Caco-2 (cell line): ENCODE data around the gene RMI2. TPM values are rescaled to one million over a fixed set of nuclear protein-coding genes. Genes with fewer than 3 reads are reported as not detected.

ENCODE experiments used
- BruUV-seq: library from RNA; stranded (reverse); fragments of 400-500 nt; replicated peaks from 2 replicates; lab custom pipeline; 2021; lab: Mats Ljungman, UMichigan
- CTCF ChIA-PET: fragments of 300-600 bp; sonication (Branson Sonifier 250); formaldehyde crosslinking; loops from one replicate; lab custom pipeline; 2022; ENCODE audit warnings: antibody characterized with exemption; lab: Charles Lee
- POLR2A ChIA-PET: fragments of 300-600 bp; sonication (Branson Sonifier 250); formaldehyde crosslinking; loops from one replicate; lab custom pipeline; 2022; ENCODE audit warnings: antibody characterized with exemption; lab: Charles Lee
- DNase-seq, 2 experiments: peaks; one replicate each; pipeline versions ENCODE4 v3.0.0 to v3.0.0-alpha.2; 2020 to 2022
- H3K27me3 ChIP-seq: replicated peaks from 2 replicates; pipeline ENCODE4 v1.6.0; 2011; ENCODE audit warnings: low read length; ENCODE audit not compliant: control insufficient read depth, insufficient read depth
- H3K36me3 ChIP-seq: 2 replicates; pipeline ENCODE4 v1.5.1; 2011; ENCODE audit warnings: low read length; ENCODE audit not compliant: control insufficient read depth, insufficient read depth
- H3K4me1 ChIP-seq: fragments of 250-450 bp; sonication (Bioruptor Pico); 2 replicates; pipeline ENCODE4 v1.5.1; 2020; ENCODE audit warnings: mild to moderate bottlenecking
- H3K4me3 ChIP-seq: 2 replicates; pipeline ENCODE4 v1.5.1; 2011; ENCODE audit warnings: low read depth, mild to moderate bottlenecking, control low read depth, low read length
- H3K9me3 ChIP-seq: fragments of 250-450 bp; sonication (Bioruptor Pico); 2 replicates; pipeline ENCODE4 v1.5.1; 2020; ENCODE audit warnings: mild to moderate bottlenecking, moderate library complexity
- H3K27ac Mint-ChIP-seq: one replicate; pipeline ENCODE4 v1.8.0; 2022; ENCODE audit warnings: mixed read lengths; ENCODE audit not compliant: unreplicated experiment
- H3K27me3 Mint-ChIP-seq: one replicate; pipeline ENCODE4 v1.8.0; 2022; ENCODE audit warnings: mixed read lengths; ENCODE audit not compliant: insufficient read depth, unreplicated experiment
- H3K36me3 Mint-ChIP-seq: one replicate; pipeline ENCODE4 v1.8.0; 2022; ENCODE audit warnings: mild to moderate bottlenecking, mixed read lengths; ENCODE audit not compliant: insufficient read depth, unreplicated experiment
- H3K4me1 Mint-ChIP-seq: one replicate; pipeline ENCODE4 v1.8.0; 2022; ENCODE audit warnings: low read depth, mixed read lengths; ENCODE audit not compliant: unreplicated experiment
- H3K4me3 Mint-ChIP-seq: one replicate; pipeline ENCODE4 v1.8.0; 2022; ENCODE audit warnings: mild to moderate bottlenecking, moderate library complexity, mixed read lengths; ENCODE audit not compliant: unreplicated experiment
- H3K9me3 Mint-ChIP-seq: one replicate; pipeline ENCODE4 v1.8.0; 2022; ENCODE audit warnings: mixed read lengths; ENCODE audit not compliant: unreplicated experiment
- CTCF ChIP-seq, 2 experiments: fragments of 200-600 bp in 1 of 2; IDR thresholded peaks; 1 replicate in 1 of 2; 2 replicates in 1 of 2; pipeline versions ENCODE4 v1.5.1 to v1.8.0; 2011 to 2022; ENCODE audit warnings: antibody characterized with exemption in 1 of 2, control low read depth in 1 of 2, inconsistent platforms in 1 of 2, low read depth in 1 of 2, low read length in 1 of 2, mild to moderate bottlenecking in 1 of 2, moderate library complexity in 1 of 2; ENCODE audit not compliant: insufficient read depth in 1 of 2, severe bottlenecking in 1 of 2, unreplicated experiment in 1 of 2
- intact Hi-C: fragments of 100-400 bp; cut with micrococcal nuclease; formaldehyde crosslinking; loops from one replicate; pipeline ENCODE4 v1.10.0; 2022; ENCODE audit not compliant: unreplicated experiment
- total RNA-seq: library from RNA; stranded (reverse); gene quantifications from 2 replicates; pipeline ENCODE4 v1.2.3, GENCODE V29; 2022

Gene RMI2
- total RNA-seq, 1 experiment from 2014 or later, result 52.7 TPM

DNA sequence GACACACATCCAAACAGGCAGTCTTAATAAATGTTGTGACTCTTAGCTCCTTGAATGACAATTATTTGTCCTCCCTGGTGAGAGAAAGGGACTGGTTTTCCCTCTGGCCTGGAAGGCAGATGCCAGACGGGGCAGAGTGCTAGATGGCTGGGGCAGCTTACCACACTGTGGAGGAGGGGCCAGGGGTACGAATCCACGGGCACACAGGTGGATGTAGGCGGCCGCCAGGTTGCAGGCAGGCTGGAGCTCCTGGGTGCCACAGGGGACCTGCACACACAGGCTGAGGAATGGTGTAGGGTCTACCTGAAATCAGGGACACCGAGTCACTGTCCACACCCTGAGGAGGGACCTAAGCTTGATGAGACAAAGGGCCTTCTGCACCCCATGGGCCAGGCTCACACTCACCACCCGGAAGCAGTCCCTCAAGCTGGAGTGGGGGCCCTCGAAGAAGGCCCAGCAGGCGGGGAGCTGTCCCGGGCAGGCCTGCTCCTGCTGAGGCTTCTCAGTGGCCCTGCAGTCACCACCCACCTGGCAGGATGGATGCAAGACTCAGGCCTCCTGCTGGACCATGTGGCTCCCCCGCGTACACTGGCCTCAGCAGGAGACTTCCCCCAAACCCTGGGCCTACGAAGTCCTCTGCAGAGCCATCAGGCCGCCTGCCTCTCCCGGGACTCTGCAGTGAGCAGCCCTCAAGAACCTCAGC, 38.4 kb downstream of the RMI2 start:
- H3K9me3 Mint-ChIP-seq, result no peaks in the 10 kb centered on the region
- H3K4me1 Mint-ChIP-seq, result peaks cover 6% of the 10 kb centered on the region
- H3K27ac Mint-ChIP-seq, result no peak overlapping the region
- POLR2A ChIA-PET, result interaction anchor here (0.6 kb wide), 1 partner anchor 130 kb away, joined by 5 read pairs; no protein-coding TSS in a partner anchor
- Histone ChIP-seq H3K27me3 (no peaks in the 10 kb centered on the region), H3K36me3 (no peaks in the 10 kb centered on the region), H3K4me3 (no peak overlapping the region), H3K4me1 (no peaks in the 10 kb centered on the region), H3K9me3 (no peaks in the 10 kb centered on the region)
- H3K27me3 Mint-ChIP-seq, result no peaks in the 10 kb centered on the region
- BruUV-seq, result no TSS peak
- H3K4me3 Mint-ChIP-seq, result no peak overlapping the region
- H3K36me3 Mint-ChIP-seq, result no peaks in the 10 kb centered on the region
- no peak for DNase-seq
- no peak for TF ChIP-seq CTCF (IDR thresholded peaks at IDR 0.05; ENCODE audit: insufficient read depth in 1 of 2, low read depth in 1 of 2, low read length in 1 of 2, severe bottlenecking in 1 of 2, unreplicated experiment in 1 of 2)
- intact Hi-C loops, result no loop called here
- CTCF ChIA-PET, result no interaction called here

DNA sequence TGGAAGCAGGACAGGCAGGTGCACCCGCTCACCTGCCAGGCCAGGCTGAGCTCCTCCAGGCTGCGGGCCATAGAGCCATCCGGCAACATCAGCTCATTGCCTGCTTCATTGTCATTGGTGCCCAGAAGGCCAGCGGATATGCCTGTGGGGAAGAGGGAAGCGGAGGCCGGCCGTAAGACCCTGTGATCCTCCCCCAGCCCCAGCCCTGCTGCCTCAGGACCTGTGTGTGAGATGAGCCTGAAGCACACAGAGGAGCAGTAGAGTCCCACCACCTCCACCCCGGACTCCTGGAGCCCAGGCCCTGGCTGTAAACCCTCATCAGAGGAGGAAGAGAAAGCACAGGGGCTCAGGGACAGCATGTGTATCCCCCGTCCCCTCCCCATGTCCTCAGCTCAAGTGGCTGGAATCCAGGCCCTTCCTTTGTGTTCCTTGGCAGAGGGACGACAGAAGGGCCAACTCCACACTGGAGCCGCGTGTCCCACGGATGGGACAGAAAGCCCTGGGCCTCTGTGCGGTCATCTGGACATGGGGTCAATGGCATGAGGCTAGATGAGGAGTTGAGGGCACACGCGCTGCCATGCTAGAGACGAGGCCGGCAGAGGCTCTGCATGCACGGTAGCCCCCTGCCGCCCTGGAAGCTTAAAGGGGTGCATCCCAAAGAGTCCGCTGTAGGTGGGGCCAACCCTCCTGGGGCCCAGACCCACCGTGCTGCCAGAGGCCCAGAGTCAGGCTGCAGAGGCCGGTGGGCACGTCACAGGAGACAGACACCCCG, 39.1 kb downstream of the RMI2 start:
- H3K4me1 Mint-ChIP-seq, result peaks cover 3% of the 10 kb centered on the region
- POLR2A ChIA-PET, result no interaction called here
- no peak overlapping the region for H3K4me3 Mint-ChIP-seq
- BruUV-seq, result no TSS peak
- Histone ChIP-seq H3K9me3 (no peaks in the 10 kb centered on the region), H3K36me3 (no peaks in the 10 kb centered on the region), H3K4me1 (no peaks in the 10 kb centered on the region), H3K27me3 (no peaks in the 10 kb centered on the region), H3K4me3 (no peak overlapping the region)
- H3K9me3 Mint-ChIP-seq, result no peaks in the 10 kb centered on the region
- TF ChIP-seq CTCF (IDR thresholded peaks at IDR 0.05; ENCODE audit: insufficient read depth in 1 of 2, low read depth in 1 of 2, low read length in 1 of 2, severe bottlenecking in 1 of 2, unreplicated experiment in 1 of 2), result no peak
- DNase-seq, result no peak
- H3K36me3 Mint-ChIP-seq, result no peaks in the 10 kb centered on the region
- CTCF ChIA-PET, result no interaction called here
- intact Hi-C loops, result no loop called here
- no peak overlapping the region for H3K27ac Mint-ChIP-seq
- H3K27me3 Mint-ChIP-seq, result no peaks in the 10 kb centered on the region

DNA sequence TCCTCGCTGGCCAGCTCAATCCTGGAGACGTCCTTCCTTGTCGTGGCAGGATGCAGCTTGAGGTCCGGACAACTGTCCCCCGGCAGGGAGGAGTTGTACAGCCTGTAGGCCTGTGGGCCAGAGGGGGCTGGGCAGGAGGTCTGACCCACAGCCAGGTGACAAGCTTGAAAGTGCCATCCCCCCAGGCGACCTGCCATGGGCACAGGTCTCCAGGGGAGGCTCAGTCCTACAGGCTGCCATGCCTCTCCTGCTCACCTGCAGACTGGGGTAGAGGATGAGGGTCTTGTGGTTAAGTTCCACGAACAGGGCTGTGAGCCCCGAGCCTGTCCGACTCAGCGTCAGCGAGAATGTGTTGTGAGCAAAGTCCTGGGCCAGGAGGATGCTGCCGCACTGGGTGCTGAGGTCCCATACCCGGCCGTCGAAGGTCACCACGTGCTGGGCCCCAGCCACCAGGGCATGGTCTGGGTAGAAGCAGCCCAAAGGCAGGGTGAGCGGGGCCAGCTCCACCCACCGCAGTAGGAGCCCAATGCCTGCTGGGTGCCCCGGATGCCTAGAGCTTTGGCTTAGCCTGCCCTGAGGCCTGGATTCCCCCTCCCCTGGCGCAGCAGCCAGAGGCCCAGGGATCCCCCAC, 39.8 kb downstream of the RMI2 start:
- ChIA-PET POLR2A (interaction anchor here (1.4 kb wide), 1 partner anchor 129 kb away, joined by 3 read pairs; the partner anchor contains the start of gene SOCS1), CTCF (no interaction called here)
- H3K4me3 ChIP-seq, result no peak overlapping the region
- no peaks in the 10 kb centered on the region for H3K4me1 Mint-ChIP-seq
- no peaks in the 10 kb centered on the region for H3K36me3 ChIP-seq
- intact Hi-C loops, result no loop called here
- no peaks in the 10 kb centered on the region for H3K27me3 ChIP-seq
- no peaks in the 10 kb centered on the region for H3K9me3 ChIP-seq
- TF ChIP-seq CTCF (IDR thresholded peaks at IDR 0.05; ENCODE audit: insufficient read depth in 1 of 2, low read depth in 1 of 2, low read length in 1 of 2, severe bottlenecking in 1 of 2, unreplicated experiment in 1 of 2), result no peak
- no peaks in the 10 kb centered on the region for H3K36me3 Mint-ChIP-seq
- no peaks in the 10 kb centered on the region for H3K9me3 Mint-ChIP-seq
- no peak for DNase-seq
- no peaks in the 10 kb centered on the region for H3K4me1 ChIP-seq
- no peak overlapping the region for H3K27ac Mint-ChIP-seq
- no peaks in the 10 kb centered on the region for H3K27me3 Mint-ChIP-seq
- BruUV-seq, result no TSS peak
- H3K4me3 Mint-ChIP-seq, result no peak overlapping the region
